RWPE2 (cell line): ENCODE data around the gene FADS1.
A peak's percentile ranks its signal among the peaks of the same experiment; 100 is the strongest.

Source experiments
- ATAC-seq: fragments of 200-7000 bp; cut with Tn5 transposase; 3 replicates; pipeline ENCODE4 v1.9.1; 2021; ENCODE audit warnings: low read depth
- DNase-seq: peaks from one replicate; pipeline ENCODE4 v3.0.0-alpha.2; 2020; ENCODE audit warnings: low spot score
- H3K27ac ChIP-seq: fragments of 450-650 bp; 2 replicates; pipeline ENCODE4 v1.5.1; 2017; ENCODE audit warnings: mild to moderate bottlenecking; ENCODE audit not compliant: poor library complexity, severe bottlenecking
- H3K27me3 ChIP-seq: fragments of 250-450 bp; sonication (Bioruptor Pico); 2 replicates; pipeline ENCODE4 v1.5.1; 2021; ENCODE audit warnings: mild to moderate bottlenecking, moderate library complexity; ENCODE audit not compliant: insufficient read depth, poor library complexity, severe bottlenecking
- H3K36me3 ChIP-seq: fragments of 250-450 bp; sonication (Bioruptor Pico); 2 replicates; pipeline ENCODE4 v1.5.1; 2020; ENCODE audit warnings: low read depth, mild to moderate bottlenecking, moderate library complexity
- H3K4me1 ChIP-seq: fragments of 250-450 bp; sonication (Bioruptor Pico); 2 replicates; pipeline ENCODE4 v1.5.1; 2021; ENCODE audit warnings: mild to moderate bottlenecking, moderate library complexity; ENCODE audit not compliant: insufficient read depth, poor library complexity, severe bottlenecking
- H3K4me3 ChIP-seq: fragments of 250-450 bp; sonication (Bioruptor Pico); 2 replicates; pipeline ENCODE4 v1.5.1; 2021; ENCODE audit warnings: mild to moderate bottlenecking, moderate library complexity; ENCODE audit not compliant: severe bottlenecking
- H3K9me3 ChIP-seq: fragments of 250-450 bp; sonication (Bioruptor Pico); 2 replicates; pipeline ENCODE4 v1.5.1; 2021; ENCODE audit warnings: mild to moderate bottlenecking, moderate library complexity; ENCODE audit not compliant: severe bottlenecking
- TF ChIP-seq, protein P1 (sequence below): fragments of 450-650 bp; IDR thresholded peaks from one replicate; pipeline ENCODE4 v1.5.1; 2017; ENCODE audit warnings: mild to moderate bottlenecking, moderate library complexity; ENCODE audit not compliant: poor library complexity, severe bottlenecking

Gene FADS1

DNA sequence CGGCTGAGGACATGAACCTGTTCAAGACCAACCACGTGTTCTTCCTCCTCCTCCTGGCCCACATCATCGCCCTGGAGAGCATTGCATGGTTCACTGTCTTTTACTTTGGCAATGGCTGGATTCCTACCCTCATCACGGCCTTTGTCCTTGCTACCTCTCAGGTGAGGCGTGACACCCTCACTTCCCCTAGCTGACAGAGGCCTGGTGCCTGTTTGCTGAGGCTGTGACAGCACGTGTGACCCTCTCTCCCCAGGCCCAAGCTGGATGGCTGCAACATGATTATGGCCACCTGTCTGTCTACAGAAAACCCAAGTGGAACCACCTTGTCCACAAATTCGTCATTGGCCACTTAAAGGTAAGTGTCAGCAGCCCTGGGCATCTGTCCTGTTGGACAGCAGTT lies 23.6 kb upstream of the FADS1 start:
- DNase-seq, result no peak
- TF ChIP-seq, protein P1, sequence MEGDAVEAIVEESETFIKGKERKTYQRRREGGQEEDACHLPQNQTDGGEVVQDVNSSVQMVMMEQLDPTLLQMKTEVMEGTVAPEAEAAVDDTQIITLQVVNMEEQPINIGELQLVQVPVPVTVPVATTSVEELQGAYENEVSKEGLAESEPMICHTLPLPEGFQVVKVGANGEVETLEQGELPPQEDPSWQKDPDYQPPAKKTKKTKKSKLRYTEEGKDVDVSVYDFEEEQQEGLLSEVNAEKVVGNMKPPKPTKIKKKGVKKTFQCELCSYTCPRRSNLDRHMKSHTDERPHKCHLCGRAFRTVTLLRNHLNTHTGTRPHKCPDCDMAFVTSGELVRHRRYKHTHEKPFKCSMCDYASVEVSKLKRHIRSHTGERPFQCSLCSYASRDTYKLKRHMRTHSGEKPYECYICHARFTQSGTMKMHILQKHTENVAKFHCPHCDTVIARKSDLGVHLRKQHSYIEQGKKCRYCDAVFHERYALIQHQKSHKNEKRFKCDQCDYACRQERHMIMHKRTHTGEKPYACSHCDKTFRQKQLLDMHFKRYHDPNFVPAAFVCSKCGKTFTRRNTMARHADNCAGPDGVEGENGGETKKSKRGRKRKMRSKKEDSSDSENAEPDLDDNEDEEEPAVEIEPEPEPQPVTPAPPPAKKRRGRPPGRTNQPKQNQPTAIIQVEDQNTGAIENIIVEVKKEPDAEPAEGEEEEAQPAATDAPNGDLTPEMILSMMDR, result no peak
- Histone ChIP-seq H3K4me3 (no peak overlapping the region), H3K36me3 (peaks cover 97% of the 10 kb centered on the region), H3K9me3 (no peaks in the 10 kb centered on the region), H3K27ac (no peak overlapping the region), H3K27me3 (no peaks in the 10 kb centered on the region), H3K4me1 (no peaks in the 10 kb centered on the region)
- ATAC-seq, result no peak

- DNase-seq (no peak), ATAC-seq (no peak)
- TF ChIP-seq, protein P1, result no peak
- H3K27me3 ChIP-seq, result no peaks in the 10 kb centered on the region
- no peaks in the 10 kb centered on the region for H3K4me1 ChIP-seq
- H3K27ac ChIP-seq, result no peak overlapping the region
- no peaks in the 10 kb centered on the region for H3K9me3 ChIP-seq
- H3K4me3 ChIP-seq, result no peak overlapping the region
- peaks cover 92% of the 10 kb centered on the region for H3K36me3 ChIP-seq
Measured at GRCh38 chr11:61839742-61840141, 22.9 kb upstream of the FADS1 start.

GRCh38 chr11:61838921-61839320 lies 22.1 kb upstream of the FADS1 start:
- Histone ChIP-seq H3K36me3 (peaks cover 91% of the 10 kb centered on the region), H3K27me3 (no peaks in the 10 kb centered on the region), H3K9me3 (no peaks in the 10 kb centered on the region), H3K4me3 (no peak overlapping the region), H3K4me1 (peaks cover 6% of the 10 kb centered on the region), H3K27ac (no peak overlapping the region)
- DNase-seq, result no peak
- TF ChIP-seq, protein P1, result no peak
- ATAC-seq, result no peak

DNA sequence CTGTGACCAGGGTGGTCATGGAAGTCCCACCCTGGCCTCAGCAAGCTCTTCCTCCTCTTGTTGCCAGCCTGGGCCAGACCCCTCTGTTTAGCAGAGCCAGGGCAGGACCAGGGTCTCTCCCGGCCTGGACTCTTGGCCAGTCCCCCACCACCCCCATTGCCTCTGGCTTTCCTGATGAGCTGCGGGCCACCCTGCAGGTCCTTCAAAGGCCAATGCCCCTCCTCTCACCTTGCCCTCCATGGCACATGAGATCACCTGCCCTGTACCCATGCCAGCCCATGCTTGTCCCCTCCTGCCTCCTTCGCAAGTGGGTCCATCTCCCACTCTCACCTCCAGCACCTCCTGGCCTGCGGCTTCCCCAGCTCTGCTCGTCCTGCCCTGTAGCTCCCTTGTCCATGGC lies 21.7 kb upstream of the FADS1 start:
- Histone ChIP-seq H3K27ac (no peak overlapping the region), H3K27me3 (no peaks in the 10 kb centered on the region), H3K9me3 (no peaks in the 10 kb centered on the region), H3K4me1 (peaks cover 10% of the 10 kb centered on the region), H3K36me3 (peaks cover 91% of the 10 kb centered on the region), H3K4me3 (no peak overlapping the region)
- DNase-seq (peak; percentile 38), ATAC-seq (no peak)
- TF ChIP-seq, protein P1, result no peak

DNA sequence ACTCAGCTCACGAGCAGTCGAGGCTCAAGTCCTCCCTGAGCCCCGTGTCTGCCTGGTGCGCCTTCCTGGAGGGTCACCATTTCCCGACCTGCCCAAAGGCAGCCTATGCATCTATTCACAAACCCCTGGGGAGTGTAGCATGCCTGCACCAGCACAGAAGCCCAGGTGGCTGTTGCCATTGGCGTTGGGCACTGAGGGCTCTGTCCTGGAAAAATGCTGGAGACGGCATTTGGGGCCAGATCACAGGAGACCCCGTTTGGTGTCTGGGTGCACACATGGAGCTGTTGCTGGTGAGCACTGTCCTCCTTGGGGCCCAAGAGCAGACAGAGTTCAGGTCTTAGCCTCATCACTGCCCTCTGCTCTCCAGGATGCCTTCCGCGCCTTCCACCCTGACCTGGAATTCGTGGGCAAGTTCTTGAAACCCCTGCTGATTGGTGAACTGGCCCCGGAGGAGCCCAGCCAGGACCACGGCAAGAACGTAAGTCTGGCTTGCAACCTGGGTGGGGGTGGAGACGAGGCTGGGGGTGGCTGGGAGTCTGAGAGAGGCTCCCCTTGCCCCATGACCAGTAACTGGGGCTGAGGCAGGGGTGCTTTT lies 20.7 kb upstream of the FADS1 start:
- Histone ChIP-seq H3K9me3 (no peaks in the 10 kb centered on the region), H3K4me1 (peaks cover 11% of the 10 kb centered on the region), H3K36me3 (peaks cover 89% of the 10 kb centered on the region), H3K4me3 (no peak overlapping the region), H3K27ac (no peak overlapping the region), H3K27me3 (no peaks in the 10 kb centered on the region)
- DNase-seq (peak; percentile 34), ATAC-seq (no peak)
- TF ChIP-seq, protein P1, result no peak
